HG03571 (cell line): ENCODE measurements around the gene PCSK4.
"Not testable (repeated sequence)": the region's sequence is repeated elsewhere in the genome, so short reads cannot be mapped to it uniquely, and the experiment has no call there.

ENCODE experiments used
- ATAC-seq: cut with Tn5 transposase; IDR thresholded peaks from one replicate; pipeline ENCODE4 v1.9.1; 2021; ENCODE audit not compliant: unreplicated experiment

PCSK4 gene

DNA sequence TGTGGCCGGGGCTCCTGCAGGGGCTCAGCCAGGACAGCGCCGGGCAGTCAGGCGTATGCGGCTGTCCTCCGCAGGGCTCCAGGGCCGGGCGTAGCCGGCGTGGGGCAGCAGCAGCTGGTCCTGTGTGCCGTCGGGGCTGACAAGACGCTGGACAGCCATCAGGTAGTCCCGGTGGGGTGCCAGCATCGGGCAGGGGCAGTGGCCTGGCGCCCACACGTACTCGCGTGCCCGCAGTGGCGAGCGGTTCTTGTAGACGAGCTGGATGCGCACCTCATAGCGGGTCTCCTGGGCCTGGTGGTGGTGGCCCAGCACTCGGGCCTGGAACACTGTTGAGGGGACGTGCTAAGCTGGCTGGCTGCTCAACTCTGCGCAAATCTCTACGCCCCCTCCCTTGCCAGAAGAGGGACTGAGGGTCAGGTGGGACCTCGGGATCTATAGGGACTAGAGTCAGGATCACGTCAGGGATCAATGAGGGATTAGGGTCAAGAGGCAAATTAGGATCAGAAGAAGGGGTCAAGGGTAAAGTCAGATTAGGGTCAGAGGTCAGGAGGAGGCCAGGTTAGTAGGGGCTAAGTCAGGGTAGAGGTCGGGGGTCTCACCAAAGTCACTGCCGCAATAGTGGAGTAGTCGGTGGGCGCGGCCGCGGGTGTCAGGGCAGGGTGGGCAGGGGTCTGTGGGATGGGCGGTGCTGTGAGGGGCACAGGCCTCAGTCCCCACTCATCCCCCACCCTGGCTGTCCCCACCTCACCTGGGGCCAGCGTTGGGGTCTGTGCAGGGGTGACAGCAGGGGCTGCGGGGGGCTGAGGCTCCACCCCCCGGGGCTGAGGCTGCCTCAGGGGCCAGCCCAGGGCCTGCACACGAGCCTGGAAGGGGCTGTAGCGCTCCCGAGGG is 16.1 kb upstream of the PCSK4 start:
- ATAC-seq = no peak

DNA sequence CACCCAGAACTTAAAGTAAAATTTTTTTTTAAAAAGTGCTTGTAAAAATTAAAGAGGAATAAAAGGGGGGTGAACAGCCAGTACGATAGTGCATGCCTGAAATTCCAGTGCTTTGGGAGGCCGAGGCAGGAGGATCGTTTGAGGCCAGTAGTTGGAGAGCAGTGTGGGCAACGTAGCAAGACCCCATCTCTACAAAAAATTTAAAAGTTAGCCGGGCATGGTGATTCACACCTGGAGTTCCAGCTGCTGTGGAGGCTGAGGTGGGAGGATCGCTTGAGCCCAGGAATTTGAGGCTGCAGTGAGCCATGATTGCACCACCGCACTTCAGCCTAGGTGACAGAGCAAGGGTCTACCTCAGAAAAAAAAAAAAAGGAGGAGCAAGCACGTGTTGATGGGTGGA is 14.9 kb upstream of the PCSK4 start:
- ATAC-seq = no peak

DNA sequence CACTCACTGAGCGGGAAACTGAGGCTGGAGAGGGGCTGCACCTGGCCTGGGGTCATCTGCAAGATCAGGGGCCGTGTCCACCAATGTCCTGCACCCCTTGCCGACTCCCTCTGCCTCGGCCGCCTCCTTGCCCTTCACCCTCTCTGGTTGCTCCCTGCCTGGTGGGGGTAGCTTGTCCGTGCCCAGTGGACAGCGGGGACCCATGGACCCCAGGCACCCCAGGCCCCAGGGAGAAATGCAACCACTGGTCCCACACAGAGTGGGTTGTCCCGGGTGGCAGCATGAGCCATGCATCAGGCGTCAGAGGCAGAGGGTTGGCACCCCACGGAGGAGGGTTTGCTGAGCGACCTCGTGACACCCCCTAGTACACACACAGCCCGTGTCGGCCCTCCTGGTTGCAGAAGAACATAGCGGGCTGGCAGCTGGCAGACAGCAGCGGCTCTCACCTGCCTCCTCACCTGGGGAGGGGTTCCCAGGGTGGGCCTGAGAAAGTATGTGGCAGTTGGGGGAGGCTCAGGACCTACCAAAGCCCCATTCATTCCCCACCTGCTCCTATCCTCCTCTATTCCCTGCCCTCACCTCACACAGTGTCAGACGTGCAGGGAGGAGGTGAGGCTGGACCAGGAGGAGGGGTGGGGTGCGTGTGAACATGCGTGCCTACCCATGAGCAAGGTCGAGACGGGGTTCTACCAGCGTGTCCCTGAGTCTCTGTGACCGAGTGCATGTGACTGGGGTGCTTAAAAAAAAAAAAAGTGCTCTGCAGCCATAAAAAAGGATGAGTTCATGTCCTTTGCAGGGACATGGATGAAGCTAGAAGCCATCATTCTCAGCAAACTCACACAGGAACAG is 14.0 kb upstream of the PCSK4 start:
- ATAC-seq = no peak

DNA sequence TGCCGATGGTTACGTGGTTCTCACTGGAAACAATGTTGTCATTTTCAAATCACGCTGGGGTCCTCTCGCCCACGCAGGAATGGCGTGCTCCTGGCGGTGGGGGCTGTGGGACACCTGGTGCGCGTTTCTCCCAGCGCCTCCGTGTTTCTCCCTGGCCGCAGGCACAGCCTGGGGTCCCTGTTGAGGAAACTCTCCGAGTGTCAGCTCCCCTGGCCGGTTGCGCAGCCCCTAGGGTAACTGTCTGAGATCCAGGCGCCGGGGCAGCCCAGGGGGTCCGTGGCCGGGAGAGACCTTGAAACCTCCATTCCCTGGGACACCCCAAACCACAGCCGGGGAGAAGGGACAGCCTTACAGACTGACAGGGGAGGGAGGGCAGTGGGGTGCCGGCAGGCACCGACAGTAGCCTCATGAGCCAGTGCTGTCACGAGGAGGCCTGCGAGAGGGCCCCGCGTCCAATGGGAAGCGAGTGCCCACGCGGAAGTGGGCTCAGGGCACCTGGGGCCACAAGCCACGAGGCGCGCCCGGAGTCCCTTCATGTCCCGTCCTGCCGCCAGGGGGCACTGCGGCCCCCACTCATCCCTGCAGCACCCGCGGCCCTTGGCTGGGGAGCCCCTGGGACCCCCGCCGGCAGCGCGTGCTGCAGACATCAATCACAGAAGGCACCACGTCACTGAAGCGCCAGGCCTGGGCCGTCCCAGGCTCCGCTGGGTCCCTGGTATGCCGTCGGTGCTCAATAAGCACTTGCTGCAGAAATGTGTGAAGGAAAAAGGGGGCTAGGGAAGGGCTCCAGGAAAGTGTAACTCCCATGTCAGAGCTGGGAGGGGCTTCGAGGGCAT is 13.2 kb upstream of the PCSK4 start:
- no peak for ATAC-seq

DNA sequence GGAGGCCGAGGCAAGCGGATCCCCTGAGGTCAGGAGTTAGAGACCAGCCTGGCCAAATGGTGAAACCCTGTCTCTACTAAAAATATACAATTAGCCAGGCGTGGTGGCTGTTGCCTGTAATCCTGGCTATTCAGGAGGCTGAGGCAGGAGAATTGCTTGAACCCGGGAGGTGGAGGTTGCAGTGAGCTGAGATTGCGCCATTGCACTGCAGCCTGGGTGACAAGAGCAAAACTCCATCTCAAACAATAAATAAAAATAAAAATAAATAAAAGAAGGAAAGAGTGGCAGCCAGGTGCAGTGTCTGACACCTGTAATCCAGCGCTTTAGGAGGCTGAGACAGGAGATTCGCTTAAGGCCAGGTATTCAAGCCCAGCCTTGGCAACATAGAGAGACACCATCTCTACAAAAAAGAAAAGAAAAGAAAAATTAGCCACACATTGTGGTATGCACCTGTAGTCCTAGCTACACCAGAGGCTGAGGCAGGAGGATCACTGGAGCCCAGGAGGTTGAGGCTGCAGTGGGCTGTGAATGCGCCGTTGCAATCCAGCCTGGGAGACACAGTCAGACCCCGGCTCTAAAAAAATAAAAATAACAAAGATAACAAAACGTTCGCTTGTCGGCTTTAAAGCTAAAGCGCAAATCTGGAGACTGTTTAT is 12.4 kb upstream of the PCSK4 start:
- ATAC-seq = no peak

DNA sequence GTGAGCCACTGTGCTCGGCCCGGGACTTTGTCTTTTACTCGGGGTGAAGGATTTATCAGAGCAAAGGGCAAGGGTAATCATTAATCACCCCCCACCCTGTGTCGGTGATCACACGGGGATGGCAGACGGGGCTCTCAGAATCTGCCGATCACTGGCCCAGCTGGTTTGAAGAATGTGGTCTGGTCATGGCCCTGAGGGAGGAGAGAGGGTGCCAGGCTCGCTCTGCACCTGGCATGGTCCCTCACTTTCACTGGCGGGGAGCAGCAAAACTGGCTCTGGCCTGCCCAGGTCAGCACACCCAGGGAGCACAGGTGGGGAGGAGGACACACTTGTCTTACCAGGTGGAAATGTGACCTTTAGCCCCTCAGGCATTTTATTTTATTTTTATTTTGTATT is 11.0 kb upstream of the PCSK4 start:
- ATAC-seq = no peak

DNA sequence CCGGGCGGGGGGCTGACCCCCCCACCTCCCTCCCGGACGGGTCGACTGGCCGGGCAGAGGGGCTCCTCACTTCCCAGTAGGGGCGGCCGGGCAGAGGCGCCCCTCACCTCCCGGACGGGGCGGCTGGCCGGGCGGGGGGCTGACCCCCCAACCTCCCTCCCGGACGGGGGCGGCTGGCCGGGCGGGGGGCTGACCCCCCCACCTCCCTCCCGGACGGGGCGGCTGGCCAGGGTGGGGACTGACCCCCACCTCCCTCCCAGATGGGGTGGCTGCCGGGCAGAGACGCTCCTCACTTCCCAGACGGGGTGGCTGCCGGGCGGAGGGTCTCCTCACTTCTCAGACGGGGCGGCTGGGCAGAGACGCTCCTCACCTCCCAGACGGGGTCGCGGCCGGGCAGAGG is 9.1 kb upstream of the PCSK4 start:
- ATAC-seq = not testable (repeated sequence)

DNA sequence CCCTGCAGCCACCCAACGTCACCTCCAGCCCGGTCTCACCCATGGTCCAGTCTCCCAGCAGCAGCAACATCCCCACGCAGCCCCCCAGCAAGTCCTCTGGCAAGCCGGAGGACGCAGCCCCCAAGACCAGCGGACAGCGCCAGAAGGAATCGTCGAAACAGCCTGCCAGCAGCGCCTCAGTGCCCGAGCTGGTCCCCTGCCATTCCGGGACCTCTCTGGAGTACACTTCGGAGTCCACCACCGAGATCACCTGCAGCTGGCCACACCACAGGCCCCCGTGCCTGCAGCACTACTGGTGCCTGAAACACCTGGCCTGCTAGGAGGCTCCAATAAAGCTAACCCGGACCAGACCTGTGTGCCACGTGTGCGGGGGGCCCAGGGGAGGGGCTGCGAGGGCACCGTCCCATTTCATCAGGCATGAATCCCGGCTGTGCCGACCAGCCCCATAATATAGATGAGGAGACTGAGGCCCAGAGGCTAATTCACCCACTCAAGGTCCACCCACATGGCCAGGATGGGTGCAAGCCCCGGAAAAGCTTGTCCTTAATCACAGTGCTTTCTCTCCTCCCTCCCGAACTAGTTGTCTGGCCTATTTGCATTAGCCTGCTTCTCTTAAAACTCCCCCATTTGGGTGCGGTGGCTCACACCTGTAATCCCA is 7.6 kb upstream of the PCSK4 start:
- ATAC-seq = no peak

DNA sequence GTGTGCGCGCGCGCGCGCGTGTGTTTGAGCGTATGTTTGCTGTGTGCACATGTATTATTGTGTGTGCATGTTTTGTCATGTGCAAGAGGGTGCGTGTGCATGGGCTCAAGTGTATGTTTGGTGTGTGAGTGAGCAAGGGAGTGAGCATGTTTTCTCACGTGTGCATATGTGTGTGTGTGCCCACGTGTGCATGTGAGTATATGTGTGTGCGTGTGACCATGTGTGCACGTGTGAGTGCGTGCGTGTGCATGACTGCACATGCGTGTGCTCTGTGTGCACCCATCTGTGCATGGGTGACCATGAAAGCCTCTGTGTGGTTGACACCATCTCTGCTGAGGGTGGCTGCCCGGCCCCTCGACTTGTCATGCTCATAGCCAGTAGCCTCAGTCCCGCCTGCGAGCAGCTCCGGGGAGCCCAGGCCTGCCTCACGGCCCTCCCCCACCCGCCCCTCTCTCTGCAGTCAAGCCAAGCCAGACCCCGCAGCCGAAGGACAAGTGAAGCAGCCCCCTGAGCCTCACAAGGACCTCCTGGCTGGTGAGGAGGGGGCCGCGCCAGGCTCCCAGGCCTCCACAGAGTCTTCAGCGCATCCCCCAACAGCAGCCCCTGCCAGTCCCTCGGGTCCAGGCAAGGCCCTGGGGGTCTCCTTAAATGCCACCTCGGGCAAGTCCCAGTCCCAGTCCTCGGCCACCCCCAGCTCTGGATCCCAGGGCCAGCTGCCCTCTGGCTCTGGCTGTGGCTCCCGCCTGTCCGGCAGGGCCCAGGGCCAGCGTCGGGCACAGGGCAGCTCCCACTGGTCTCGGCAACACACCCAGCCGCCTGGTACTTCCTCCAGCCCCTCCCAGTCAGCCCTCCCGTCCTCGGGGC is 6.8 kb upstream of the PCSK4 start:
- ATAC-seq = no peak

DNA sequence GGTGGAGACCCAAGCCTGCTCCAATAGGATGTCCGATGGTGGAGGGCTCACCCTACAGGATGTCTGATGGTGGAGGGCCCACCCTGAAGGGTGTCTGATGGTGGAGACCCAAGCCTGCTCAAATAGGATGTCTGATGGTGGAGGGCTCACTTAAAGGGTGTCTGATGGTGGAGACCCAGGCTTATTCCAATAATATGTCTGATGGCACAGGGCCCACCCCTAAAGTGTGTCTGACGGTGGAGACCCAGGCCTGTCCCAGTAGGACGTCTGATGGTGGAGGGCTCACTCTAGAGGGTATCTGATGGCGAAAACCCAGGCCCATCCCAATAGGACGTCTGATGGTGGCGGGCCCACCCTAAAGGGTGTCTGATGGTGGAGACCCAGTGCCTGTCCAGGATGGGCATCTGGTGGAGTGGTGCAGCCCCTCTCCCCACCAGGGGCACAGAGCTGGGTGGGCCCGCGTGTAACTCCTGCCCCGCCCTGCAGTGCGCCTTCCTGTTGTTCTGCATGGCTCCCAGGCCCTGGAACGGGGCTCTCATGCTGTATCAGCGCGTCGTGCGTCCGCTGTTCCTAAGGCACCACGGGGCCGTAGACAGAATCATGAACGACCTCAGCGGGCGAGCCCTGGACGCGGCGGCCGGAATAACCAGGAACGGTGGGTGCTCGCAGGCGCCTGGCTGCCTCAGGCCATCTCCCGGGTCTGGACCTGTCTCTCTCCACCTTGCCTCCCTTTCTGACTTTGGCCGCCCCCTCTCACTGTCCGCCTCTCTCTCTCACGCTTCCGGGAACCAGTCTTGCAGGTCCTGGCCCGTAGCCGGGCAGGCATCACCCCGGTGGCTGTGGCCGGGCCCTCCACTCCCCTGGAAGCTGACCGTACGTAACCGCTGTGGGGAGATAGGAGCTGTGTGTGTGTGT is 5.9 kb upstream of the PCSK4 start:
- ATAC-seq = no peak

DNA sequence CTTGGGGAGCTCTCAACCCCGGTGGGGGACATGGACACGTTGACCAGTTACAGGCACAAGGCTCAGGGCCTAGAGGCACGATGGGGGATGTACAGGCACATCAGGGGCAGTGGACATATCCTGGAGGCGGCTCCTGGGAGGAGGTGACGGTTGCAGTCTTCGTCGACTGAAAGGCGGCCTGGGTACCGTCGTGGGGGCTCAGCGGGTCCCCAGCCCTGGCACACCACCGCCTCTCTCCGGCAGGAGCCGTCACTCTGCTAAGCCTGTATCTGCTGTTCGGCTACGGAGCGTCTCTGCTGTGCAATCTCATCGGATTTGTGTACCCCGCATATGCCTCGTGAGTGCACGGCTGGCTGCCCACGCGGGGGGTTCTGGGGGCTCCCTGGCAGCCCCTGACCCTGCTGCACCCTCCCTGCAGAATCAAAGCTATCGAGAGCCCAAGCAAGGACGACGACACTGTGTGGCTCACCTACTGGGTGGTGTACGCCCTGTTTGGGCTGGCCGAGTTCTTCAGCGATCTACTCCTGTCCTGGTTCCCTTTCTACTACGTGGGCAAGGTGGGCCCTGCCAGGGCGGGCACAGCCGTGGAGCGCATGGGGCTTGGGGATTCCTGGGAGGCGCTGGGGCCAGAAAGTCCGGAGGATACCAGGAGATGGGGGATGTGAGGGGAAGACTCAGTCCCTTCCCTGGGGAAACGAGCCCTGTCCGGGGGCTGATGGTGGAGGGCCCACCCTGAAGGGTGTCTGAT is 5.1 kb upstream of the PCSK4 start:
- no peak for ATAC-seq

DNA sequence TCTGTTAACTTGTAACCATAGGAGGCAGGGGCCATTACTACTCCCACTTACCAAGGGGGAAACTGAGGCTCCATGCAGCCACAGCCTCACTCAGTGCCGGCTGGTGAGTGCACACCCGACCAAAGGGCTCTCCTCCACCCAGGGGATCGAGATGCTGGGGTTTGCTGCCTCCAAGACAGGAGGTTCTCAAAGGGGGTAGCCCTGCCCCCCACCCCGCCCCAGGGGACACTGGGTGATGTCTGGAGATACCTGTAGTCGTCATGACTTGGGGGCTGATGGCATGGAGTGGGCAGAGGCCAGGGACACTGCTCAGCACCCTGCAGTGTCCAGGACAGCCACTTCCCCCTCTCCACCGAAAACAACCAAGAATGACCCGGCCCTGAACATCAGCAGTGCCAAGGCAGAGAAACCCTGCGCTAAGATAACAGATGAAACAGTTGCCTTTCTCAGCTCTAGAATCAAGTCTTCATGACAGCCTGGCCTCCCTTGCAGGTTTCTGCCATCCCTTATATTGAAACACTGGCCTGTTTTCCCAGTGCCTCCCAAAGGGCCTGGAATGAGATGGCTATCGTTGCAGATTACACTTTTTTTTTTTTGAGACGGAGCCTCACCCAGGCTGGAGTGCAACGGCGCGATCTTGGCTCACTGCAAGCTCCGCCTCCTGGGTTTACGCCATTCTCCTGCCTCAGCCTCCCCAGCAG is 4.1 kb upstream of the PCSK4 start:
- no peak for ATAC-seq

DNA sequence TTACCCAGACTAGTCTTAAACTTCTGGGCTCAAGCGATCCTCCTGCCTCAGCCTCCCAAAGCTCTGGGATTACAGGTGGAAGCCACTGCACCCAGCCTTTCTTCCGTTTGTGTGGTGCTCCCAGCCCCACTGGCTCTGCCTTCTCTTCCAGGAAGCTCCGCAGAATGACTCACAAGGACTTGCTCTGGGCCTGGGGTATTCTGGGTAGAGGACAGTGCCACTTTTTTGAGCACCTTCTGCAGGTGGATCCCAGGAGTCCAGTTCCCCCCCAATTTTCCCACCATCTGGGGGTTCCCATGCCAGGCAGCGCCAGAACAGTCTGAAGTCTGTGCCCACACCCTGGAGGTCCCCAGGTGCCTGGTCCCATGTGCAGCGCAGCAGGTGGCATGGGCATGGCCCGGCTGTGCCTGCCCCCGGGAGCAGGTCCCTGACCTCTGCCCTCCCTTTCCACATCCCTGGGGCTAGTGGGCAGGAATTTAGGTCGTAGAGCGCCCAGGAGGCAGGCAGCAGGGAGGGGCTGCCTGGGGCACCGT is 2.4 kb upstream of the PCSK4 start:
- ATAC-seq = no peak

DNA sequence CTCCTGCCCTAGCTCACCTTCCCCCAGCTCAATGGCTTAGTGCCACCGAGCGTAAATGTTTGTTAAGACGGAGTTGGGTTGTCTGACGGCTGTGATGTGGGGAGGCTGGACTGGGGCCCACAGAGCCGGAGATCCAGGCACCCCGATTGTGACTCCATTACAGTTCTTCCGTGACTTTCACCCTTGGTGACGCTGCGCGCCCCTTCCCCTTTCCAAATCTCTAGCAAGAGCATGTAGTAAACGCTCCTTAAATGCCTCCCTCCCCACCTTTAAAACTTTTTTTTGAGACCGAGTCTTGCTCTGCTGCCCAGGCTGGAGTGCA is 1.7 kb upstream of the PCSK4 start:
- no peak for ATAC-seq

DNA sequence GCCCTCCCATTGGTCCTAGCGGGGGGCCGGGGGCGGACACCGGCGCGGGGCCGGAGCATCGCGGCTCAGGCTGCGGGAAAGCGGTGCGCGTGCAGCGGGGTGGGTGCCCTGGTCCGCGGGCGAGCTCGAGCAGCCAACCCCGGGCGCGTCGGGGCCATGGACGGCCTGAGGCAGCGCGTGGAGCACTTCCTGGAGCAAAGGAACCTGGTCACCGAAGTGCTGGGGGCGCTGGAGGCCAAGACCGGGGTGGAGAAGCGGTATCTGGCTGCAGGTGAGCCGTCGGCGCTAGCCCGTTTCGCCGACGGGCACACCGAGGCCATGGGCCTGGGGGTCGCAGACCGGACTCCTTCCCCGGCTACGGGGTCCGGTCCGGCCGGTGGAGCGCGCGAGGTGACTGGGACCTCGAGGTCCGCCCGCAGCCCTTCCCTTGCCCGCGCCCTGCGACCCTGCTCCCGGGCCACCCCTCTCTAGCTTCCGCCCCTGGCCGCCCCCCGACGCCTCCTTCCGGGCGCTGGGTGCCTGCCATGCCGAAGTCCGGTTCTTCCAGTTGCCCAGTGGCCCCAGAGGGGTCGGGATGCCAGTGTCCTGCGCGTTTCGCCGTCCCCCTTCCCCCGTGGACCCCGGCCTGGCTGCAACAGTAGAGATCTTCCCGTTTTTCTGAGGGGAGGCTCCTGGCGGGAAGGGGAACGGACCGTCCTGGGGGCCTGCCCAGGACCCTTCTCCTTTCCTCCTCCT is 1.1 kb upstream of the PCSK4 start, which contains the start of gene REEP6:
TSS of gene REEP6 (plus strand) at position 68 of the 735 bp plus-strand sequence. CDS start at position 157, 89 bp downstream.
- ATAC-seq = no peak
